Transverse colon (tissue), 4 donors: ENCODE measurements around the gene EMC10.

ENCODE experiments used
- POLR2A ChIP-seq: fragments of 450-650 bp; IDR thresholded peaks from one replicate; pipeline ENCODE4 v1.6.1; 2016; ENCODE audit warnings: antibody characterized with exemption, mild to moderate bottlenecking, moderate library complexity
- POLR2AphosphoS5 ChIP-seq, 3 donors: sonication (generic); formaldehyde crosslinking; IDR thresholded peaks; one replicate each; pipeline ENCODE4 v1.6.1; 2016; ENCODE audit warnings: antibody characterized with exemption in 3 of 3
- TF ChIP-seq, protein P1 (sequence below), 5 experiments: fragments of 200-600 bp in 3 of 5; fragments of 450-650 bp in 2 of 5; sonication (generic) in 3 of 5; IDR thresholded peaks; 1 replicate in 2 of 5; 2 replicates in 3 of 5; pipeline ENCODE4 v1.5.1; 2016 to 2017; ENCODE audit warnings: antibody characterized with exemption in 5 of 5, inconsistent platforms in 3 of 5, mild to moderate bottlenecking in 2 of 5, moderate library complexity in 1 of 5

DNA sequence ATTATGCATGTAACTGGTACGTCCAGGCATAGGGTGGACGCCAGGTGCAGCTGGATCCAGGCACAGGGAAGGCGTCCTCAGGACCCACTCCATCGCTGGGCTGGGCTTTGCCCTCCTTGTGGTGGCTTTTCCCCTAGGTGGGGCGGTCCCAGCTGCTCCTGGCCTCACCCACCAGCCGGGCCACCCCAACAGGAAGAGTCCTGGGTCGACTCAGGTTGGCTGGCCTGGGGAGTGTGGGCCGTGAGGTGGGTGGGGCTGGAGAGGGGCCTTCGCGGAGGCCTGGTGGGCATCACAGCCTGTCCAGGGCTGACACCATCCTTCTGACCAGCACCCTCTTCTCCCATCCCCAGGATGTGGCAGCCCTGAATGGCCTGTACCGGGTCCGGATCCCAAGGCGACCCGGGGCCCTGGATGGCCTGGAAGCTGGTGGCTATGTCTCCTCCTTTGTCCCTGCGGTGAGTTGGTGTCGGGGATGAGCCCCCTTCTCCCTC lies 3.5 kb downstream of the EMC10 start:
- TF ChIP-seq POLR2AphosphoS5 (IDR thresholded peaks at IDR 0.05): no peak
- TF ChIP-seq POLR2A: no peak
- TF ChIP-seq, protein P1, sequence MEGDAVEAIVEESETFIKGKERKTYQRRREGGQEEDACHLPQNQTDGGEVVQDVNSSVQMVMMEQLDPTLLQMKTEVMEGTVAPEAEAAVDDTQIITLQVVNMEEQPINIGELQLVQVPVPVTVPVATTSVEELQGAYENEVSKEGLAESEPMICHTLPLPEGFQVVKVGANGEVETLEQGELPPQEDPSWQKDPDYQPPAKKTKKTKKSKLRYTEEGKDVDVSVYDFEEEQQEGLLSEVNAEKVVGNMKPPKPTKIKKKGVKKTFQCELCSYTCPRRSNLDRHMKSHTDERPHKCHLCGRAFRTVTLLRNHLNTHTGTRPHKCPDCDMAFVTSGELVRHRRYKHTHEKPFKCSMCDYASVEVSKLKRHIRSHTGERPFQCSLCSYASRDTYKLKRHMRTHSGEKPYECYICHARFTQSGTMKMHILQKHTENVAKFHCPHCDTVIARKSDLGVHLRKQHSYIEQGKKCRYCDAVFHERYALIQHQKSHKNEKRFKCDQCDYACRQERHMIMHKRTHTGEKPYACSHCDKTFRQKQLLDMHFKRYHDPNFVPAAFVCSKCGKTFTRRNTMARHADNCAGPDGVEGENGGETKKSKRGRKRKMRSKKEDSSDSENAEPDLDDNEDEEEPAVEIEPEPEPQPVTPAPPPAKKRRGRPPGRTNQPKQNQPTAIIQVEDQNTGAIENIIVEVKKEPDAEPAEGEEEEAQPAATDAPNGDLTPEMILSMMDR (IDR thresholded peaks at IDR 0.05): no peak
